SK-N-MC (cell line): ENCODE data around the gene QKI.
"Not testable (repeated sequence)": the region's sequence is repeated elsewhere in the genome, so short reads cannot be mapped to it uniquely, and the experiment has no call there.

Experiments used
- DNase-seq: peaks from one replicate; pipeline ENCODE4 v3.0.0-alpha.2; 2011; ENCODE audit warnings: low read depth, low spot score
- H3K27ac ChIP-seq: fragments of 200-600 bp; sonication (generic); 2 replicates; pipeline ENCODE4 v1.5.1; 2016; ENCODE audit warnings: mixed run types
- H3K36me3 ChIP-seq: fragments of 200-600 bp; sonication (generic); 2 replicates; pipeline ENCODE4 v1.6.1; 2017; ENCODE audit warnings: antibody characterized with exemption, low read length, mixed read lengths; ENCODE audit not compliant: insufficient read depth
- H3K4me3 ChIP-seq: fragments of 200-600 bp; sonication (generic); 2 replicates; pipeline ENCODE4 v1.5.1; 2016
- H3K9ac ChIP-seq: fragments of 200-600 bp; sonication (generic); 2 replicates; pipeline ENCODE4 v1.8.0; 2017; ENCODE audit warnings: mixed run types, mixed read lengths; ENCODE audit not compliant: insufficient read length
- H3K9me3 ChIP-seq: fragments of 200-600 bp; sonication (generic); 2 replicates; pipeline ENCODE4 v1.6.1; 2017; ENCODE audit warnings: low read depth, mild to moderate bottlenecking, antibody characterized with exemption, low read length, moderate library complexity, mixed read lengths
- EZH2 ChIP-seq: fragments of 200-600 bp; sonication (generic); IDR thresholded peaks from one replicate; pipeline ENCODE4 v1.6.1; 2017; ENCODE audit warnings: antibody characterized with exemption
- FOXP2 ChIP-seq: optimal IDR thresholded peaks from 2 replicates; pipeline ENCODE3; 2011; ENCODE audit warnings: mild to moderate bottlenecking, moderate library complexity; ENCODE audit not compliant: insufficient read depth; ENCODE audit errors: extremely low read length, control extremely low read depth
- POLR2AphosphoS5 ChIP-seq: IDR thresholded peaks from 2 replicates; pipeline ENCODE4 v1.6.1; 2012; ENCODE audit warnings: mild to moderate bottlenecking, low read depth, low read length, borderline replicate concordance

Gene QKI

DNA sequence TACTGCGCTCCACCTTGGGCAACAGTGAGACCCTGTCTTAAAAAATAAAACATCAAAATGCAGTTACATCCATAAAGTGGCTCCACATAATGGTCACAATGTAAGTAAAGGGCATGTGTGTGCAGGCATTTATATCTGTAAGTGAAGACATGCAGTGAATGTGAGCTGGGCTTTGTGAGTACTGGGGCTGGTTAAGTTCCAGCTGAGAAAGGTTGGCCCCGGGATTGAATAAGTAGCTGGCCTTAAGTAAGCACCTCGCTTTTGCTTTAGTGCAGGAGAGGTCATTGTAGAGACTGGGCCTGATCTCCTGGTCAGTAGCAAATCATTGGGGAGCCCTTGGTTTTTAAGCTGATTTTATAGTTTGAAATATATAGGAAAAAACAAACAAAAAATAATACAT lies 8.0 kb downstream of the QKI start:
- TF ChIP-seq EZH2 (no peak), FOXP2 (no peak), POLR2AphosphoS5 (no peak)
- Histone ChIP-seq H3K27ac (no peak overlapping the region), H3K4me3 (no peak overlapping the region), H3K9ac (no peak overlapping the region), H3K9me3 (no peaks in the 10 kb centered on the region), H3K36me3 (no peaks in the 10 kb centered on the region)
- no peak for DNase-seq

GRCh38 chr6:163423696-163424095 lies 9.2 kb downstream of the QKI start:
- TF ChIP-seq FOXP2, result no peak
- TF ChIP-seq POLR2AphosphoS5, result no peak
- TF ChIP-seq EZH2, result no peak
- Histone ChIP-seq H3K36me3 (no peaks in the 10 kb centered on the region), H3K27ac (no peak overlapping the region), H3K9me3 (no peaks in the 10 kb centered on the region), H3K4me3 (no peak overlapping the region), H3K9ac (no peak overlapping the region)
- no peak for DNase-seq

DNA sequence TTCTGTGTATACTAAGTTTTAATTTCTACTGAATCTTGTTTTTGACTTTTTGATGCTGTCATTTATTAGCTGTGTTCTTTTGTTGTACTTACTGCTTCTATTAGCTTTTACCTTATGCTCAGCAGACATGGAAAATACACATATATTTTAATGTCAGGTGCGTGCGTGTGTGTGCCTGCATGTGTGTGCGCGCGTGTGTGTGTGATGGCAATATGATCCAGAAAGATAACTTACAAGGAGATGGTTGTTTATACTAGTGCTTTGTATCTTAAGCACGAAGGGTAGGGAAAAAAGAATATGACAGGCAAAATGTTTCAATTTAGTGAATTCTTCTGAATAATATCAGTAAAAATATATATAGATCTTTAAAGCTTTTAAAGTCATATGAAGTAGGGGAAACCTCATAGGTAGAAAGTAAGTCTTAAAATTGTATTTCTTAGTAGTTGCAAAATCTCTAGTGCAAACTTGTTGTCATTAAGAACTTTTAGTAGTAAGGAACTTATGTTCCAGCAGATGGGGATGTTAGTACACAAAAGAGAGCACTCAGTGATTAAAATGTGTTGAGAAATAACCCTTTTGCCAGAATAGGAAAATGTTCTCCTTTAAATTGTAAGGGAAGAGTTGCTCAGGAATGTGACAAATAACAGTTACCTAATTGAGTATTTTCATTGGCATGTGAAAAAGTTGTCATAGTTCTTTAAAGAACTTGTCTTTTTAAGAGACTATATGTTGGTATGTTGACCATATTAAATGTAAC lies 13.2 kb downstream of the QKI start:
- Histone ChIP-seq H3K9ac (no peak overlapping the region), H3K36me3 (no peaks in the 10 kb centered on the region), H3K9me3 (no peaks in the 10 kb centered on the region), H3K27ac (no peak overlapping the region), H3K4me3 (no peak overlapping the region)
- no peak for TF ChIP-seq POLR2AphosphoS5
- no peak for TF ChIP-seq FOXP2
- TF ChIP-seq EZH2, result no peak
- DNase-seq, result no peak

GRCh38 chr6:163428373-163428772 lies 13.9 kb downstream of the QKI start:
- H3K36me3 ChIP-seq, result no peaks in the 10 kb centered on the region
- H3K27ac ChIP-seq, result no peak overlapping the region
- H3K9me3 ChIP-seq, result no peaks in the 10 kb centered on the region
- TF ChIP-seq FOXP2 (no peak), EZH2 (no peak), POLR2AphosphoS5 (no peak)
- H3K4me3 ChIP-seq, result no peak overlapping the region
- H3K9ac ChIP-seq, result no peak overlapping the region
- no peak for DNase-seq

GRCh38 chr6:163429858-163430448 lies 15.4 kb downstream of the QKI start:
- Histone ChIP-seq H3K9me3 (no peaks in the 10 kb centered on the region), H3K36me3 (no peaks in the 10 kb centered on the region), H3K4me3 (no peak overlapping the region), H3K27ac (no peak overlapping the region), H3K9ac (no peak overlapping the region)
- DNase-seq, result no peak
- TF ChIP-seq EZH2 (no peak), FOXP2 (no peak)

DNA sequence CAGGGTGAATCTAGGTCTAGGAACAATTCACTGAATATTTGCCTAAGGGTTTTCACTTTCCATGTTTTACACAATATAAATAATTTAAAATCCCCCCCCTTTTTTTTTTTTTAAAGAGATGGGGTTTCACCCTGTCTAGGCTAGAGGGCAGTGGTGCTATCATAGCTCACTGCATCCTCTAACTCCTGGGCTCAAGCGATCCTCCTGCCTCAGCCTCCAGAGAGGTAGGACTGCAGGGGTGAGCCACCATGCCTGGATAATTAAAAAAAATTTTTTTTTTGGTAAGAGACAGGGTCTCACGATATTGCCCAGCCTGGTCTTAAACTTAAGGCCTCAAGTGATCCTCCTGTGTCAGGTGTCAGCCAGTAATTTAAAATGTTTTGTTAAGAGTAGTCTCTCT lies 17.8 kb downstream of the QKI start:
- Histone ChIP-seq H3K9ac (no peak overlapping the region), H3K4me3 (no peak overlapping the region), H3K9me3 (no peaks in the 10 kb centered on the region), H3K36me3 (no peaks in the 10 kb centered on the region), H3K27ac (no peak overlapping the region)
- no peak for DNase-seq
- TF ChIP-seq POLR2AphosphoS5 (no peak), FOXP2 (no peak), EZH2 (no peak)

- not testable (repeated sequence) for H3K27ac ChIP-seq, H3K9ac ChIP-seq, DNase-seq, H3K4me3 ChIP-seq, H3K36me3 ChIP-seq, H3K9me3 ChIP-seq
Observed at GRCh38 chr6:163433486-163433885, 19.0 kb downstream of the QKI start.

DNA sequence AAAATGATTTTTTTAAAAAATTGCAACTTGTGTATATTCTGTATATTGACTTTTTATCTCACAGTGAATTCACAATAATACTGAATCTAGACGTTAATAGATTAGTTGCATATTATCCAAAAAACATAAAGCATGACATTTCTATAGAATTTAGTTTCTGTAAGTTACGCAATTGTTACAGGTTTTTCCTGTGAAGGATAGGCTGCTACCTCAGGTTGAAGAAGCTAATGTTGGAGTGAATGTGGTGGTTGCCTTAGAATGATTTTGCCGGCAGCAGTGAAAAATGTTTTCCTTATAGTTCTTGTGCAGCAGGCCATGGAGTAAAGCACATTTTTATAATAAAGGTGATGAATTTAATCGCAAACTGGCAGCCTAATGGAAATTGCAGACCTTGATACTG lies 20.5 kb downstream of the QKI start:
- Histone ChIP-seq H3K9me3 (no peaks in the 10 kb centered on the region), H3K27ac (no peak overlapping the region), H3K4me3 (no peak overlapping the region), H3K9ac (no peak overlapping the region), H3K36me3 (no peaks in the 10 kb centered on the region)
- TF ChIP-seq EZH2 (no peak), POLR2AphosphoS5 (no peak), FOXP2 (no peak)
- no peak for DNase-seq

DNA sequence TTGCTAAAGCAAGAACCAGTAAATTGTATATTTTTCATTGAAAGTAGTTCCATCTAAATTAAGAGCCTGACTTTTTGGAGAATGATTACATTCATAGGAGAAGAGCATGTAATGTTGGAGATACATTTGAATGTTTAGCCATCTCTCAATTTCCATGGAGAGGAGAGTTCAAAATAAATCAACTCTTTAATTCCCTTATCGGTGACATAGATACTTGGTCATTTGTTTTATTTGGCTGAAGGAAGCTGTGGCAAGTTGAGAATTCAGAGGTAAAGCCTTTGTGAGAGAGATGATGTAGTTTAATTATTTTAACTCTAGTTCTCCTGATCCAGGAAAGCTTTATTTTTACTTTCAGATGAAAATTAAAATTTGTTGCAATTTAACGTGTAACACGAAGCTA lies 22.3 kb downstream of the QKI start:
- H3K9ac ChIP-seq, result no peak overlapping the region
- TF ChIP-seq FOXP2 (no peak), EZH2 (no peak), POLR2AphosphoS5 (no peak)
- no peaks in the 10 kb centered on the region for H3K9me3 ChIP-seq
- no peak overlapping the region for H3K4me3 ChIP-seq
- DNase-seq, result no peak
- no peak overlapping the region for H3K27ac ChIP-seq
- H3K36me3 ChIP-seq, result no peaks in the 10 kb centered on the region
